H1 (cell line): ENCODE measurements around the gene RENBP. TPM values are rescaled to one million over a fixed set of nuclear protein-coding genes. Genes with fewer than 3 reads are reported as not detected.
A peak's percentile ranks its signal among the peaks of the same experiment; 100 is the strongest.

ENCODE experiments used
- CTCF ChIA-PET: fragments of 300-600 bp; sonication (Branson Sonifier 250); formaldehyde crosslinking; loops from one replicate; lab custom pipeline; 2021; ENCODE audit not compliant: partially characterized antibody; lab: Charles Lee
- POLR2A ChIA-PET: fragments of 300-600 bp; sonication (Branson Sonifier 250); formaldehyde crosslinking; loops from one replicate; lab custom pipeline; 2021; ENCODE audit warnings: inconsistent platforms; ENCODE audit not compliant: partially characterized antibody; lab: Charles Lee
- DNase-seq, 2 experiments: peaks; one replicate each; pipeline versions ENCODE4 v3.0.0 to v3.0.0-alpha.2; 2010 to 2022; ENCODE audit warnings: low spot score in 2 of 2, low read depth in 1 of 2, mixed read lengths in 1 of 2
- FAIRE-seq: peaks from 2 replicates; lab custom pipeline; 2011; peaks lifted over from hg19 to GRCh38; lab: Jason Lieb, UNC
- H2AFZ ChIP-seq: 2 replicates; pipeline ENCODE4 v1.8.1; 2012; ENCODE audit warnings: low read length, inconsistent platforms
- H2AK5ac ChIP-seq: 2 replicates; pipeline ENCODE4 v1.6.1; 2013; ENCODE audit warnings: low read depth, low read length
- H2BK120ac ChIP-seq: replicated peaks from 2 replicates; pipeline ENCODE3; 2013; ENCODE audit warnings: low read depth, low read length, inconsistent platforms
- H2BK12ac ChIP-seq: 2 replicates; pipeline ENCODE4 v1.6.1; 2013; ENCODE audit warnings: low read depth, low read length
- H2BK15ac ChIP-seq: 2 replicates; pipeline ENCODE4 v1.6.1; 2013; ENCODE audit warnings: low read length
- H2BK20ac ChIP-seq: 2 replicates; pipeline ENCODE4 v1.6.1; 2013; ENCODE audit warnings: low read length
- H2BK5ac ChIP-seq: 2 replicates; pipeline ENCODE4 v1.6.1; 2013; ENCODE audit warnings: low read depth, low read length
- H3K14ac ChIP-seq: 2 replicates; pipeline ENCODE4 v1.6.1; 2013; ENCODE audit warnings: inconsistent platforms; ENCODE audit not compliant: insufficient read length
- H3K18ac ChIP-seq: 2 replicates; pipeline ENCODE4 v1.6.1; 2013; ENCODE audit warnings: low read length; ENCODE audit errors: extremely low read depth
- H3K23ac ChIP-seq: 2 replicates; pipeline ENCODE4 v1.6.1; 2013; ENCODE audit warnings: inconsistent platforms; ENCODE audit not compliant: insufficient read length
- H3K23me2 ChIP-seq: 2 replicates; pipeline ENCODE4 v1.6.1; 2013; ENCODE audit warnings: low read depth, low read length
- H3K27ac ChIP-seq: 2 replicates; pipeline ENCODE4 v1.6.1; 2011; ENCODE audit warnings: low read depth, low read length, inconsistent platforms
- H3K27me3 ChIP-seq, 4 experiments: replicated peaks in 1 of 4; 1 replicate in 1 of 4; 2 replicates in 3 of 4; pipeline versions ENCODE4 v1.6.1 to v1.8.1; 2011 to 2013; ENCODE audit warnings: low read length in 3 of 4, mild to moderate bottlenecking in 3 of 4, inconsistent platforms in 2 of 4, mixed read lengths in 2 of 4, moderate library complexity in 1 of 4; ENCODE audit not compliant: control insufficient read depth in 3 of 4, insufficient read depth in 3 of 4; ENCODE audit errors: extremely low read depth in 1 of 4
- H3K36me3 ChIP-seq, 4 experiments: 2 replicates each; pipeline versions ENCODE4 v1.6.1 to v1.8.1; 2011 to 2013; ENCODE audit warnings: mild to moderate bottlenecking in 4 of 4, low read length in 3 of 4, moderate library complexity in 2 of 4, control low read depth in 1 of 4, inconsistent platforms in 1 of 4; ENCODE audit not compliant: insufficient read depth in 4 of 4, control insufficient read depth in 2 of 4
- H3K4ac ChIP-seq: replicated peaks from 2 replicates; pipeline ENCODE3; 2013; ENCODE audit warnings: low read length, low read depth, mixed read lengths, inconsistent platforms; ENCODE audit not compliant: insufficient read length
- H3K4me1 ChIP-seq, 4 experiments: replicated peaks in 1 of 4; 1 replicate in 1 of 4; 2 replicates in 3 of 4; pipeline versions ENCODE4 v1.6.1 to v1.8.1; 2011 to 2013; ENCODE audit warnings: low read length in 3 of 4, inconsistent platforms in 2 of 4, mixed read lengths in 1 of 4; ENCODE audit not compliant: insufficient read depth in 4 of 4, control insufficient read depth in 3 of 4
- H3K4me2 ChIP-seq, 2 experiments: 2 replicates each; pipeline versions ENCODE4 v1.6.1 to v1.8.1; 2011 to 2013; ENCODE audit warnings: low read depth in 2 of 2, low read length in 2 of 2, control low read depth in 1 of 2, inconsistent platforms in 1 of 2, mild to moderate bottlenecking in 1 of 2; ENCODE audit not compliant: insufficient read depth in 1 of 2
- H3K4me3 ChIP-seq, 4 experiments: fragments of 200-600, 300-600 bp in 1 of 4; sonication (generic), shearing (Covaris generic), sonication (Bioruptor Twin) in 1 of 4; 2 replicates each; pipeline versions ENCODE4 v1.5.1 to v1.8.1; 2011 to 2016; ENCODE audit warnings: low read length in 4 of 4, low read depth in 3 of 4, control low read depth in 2 of 4, inconsistent platforms in 2 of 4, mild to moderate bottlenecking in 2 of 4, mixed read lengths in 1 of 4, moderate library complexity in 1 of 4; ENCODE audit not compliant: insufficient read depth in 2 of 4; ENCODE audit errors: extremely low read depth in 1 of 4
- H3K56ac ChIP-seq: replicated peaks from 2 replicates; pipeline ENCODE3; 2013; ENCODE audit warnings: low read depth, mild to moderate bottlenecking, mixed read lengths, low read length, inconsistent platforms; ENCODE audit not compliant: insufficient read length
- H3K79me1 ChIP-seq: 2 replicates; pipeline ENCODE4 v1.6.1; 2013; ENCODE audit warnings: low read depth, low read length, control low read depth
- H3K79me2 ChIP-seq, 2 experiments: 2 replicates each; pipeline versions ENCODE4 v1.6.1 to v1.8.1; 2012 to 2013; ENCODE audit warnings: low read length in 2 of 2, mild to moderate bottlenecking in 2 of 2, inconsistent platforms in 1 of 2; ENCODE audit not compliant: insufficient read depth in 2 of 2, control insufficient read depth in 1 of 2
- H3K9ac ChIP-seq, 4 experiments: replicated peaks in 1 of 4; 1 replicate in 1 of 4; 2 replicates in 3 of 4; pipeline versions ENCODE4 v1.6.1 to v1.8.1; 2011 to 2013; ENCODE audit warnings: low read depth in 3 of 4, low read length in 3 of 4, control low read depth in 2 of 4, mild to moderate bottlenecking in 2 of 4, moderate library complexity in 2 of 4, inconsistent platforms in 1 of 4; ENCODE audit errors: extremely low read depth in 1 of 4
- H3K9me3 ChIP-seq, 2 experiments: 2 replicates each; pipeline versions ENCODE4 v1.6.1 to v1.8.1; 2012 to 2013; ENCODE audit warnings: mild to moderate bottlenecking in 2 of 2, moderate library complexity in 2 of 2, control low read depth in 1 of 2, inconsistent platforms in 1 of 2, low read depth in 1 of 2, low read length in 1 of 2, mixed read lengths in 1 of 2; ENCODE audit not compliant: insufficient read depth in 2 of 2
- H4K20me1 ChIP-seq, 2 experiments: replicated peaks in 1 of 2; 2 replicates each; pipeline versions ENCODE3 to v1.8.1; 2011 to 2013; ENCODE audit warnings: inconsistent platforms in 2 of 2, low read length in 2 of 2, mild to moderate bottlenecking in 1 of 2; ENCODE audit not compliant: insufficient read depth in 2 of 2, control insufficient read depth in 1 of 2
- H4K5ac ChIP-seq: 2 replicates; pipeline ENCODE4 v1.6.1; 2013; ENCODE audit warnings: low read length, low read depth, mixed read lengths, inconsistent platforms; ENCODE audit not compliant: insufficient read length
- H4K8ac ChIP-seq: 2 replicates; pipeline ENCODE4 v1.8.0; 2013; ENCODE audit warnings: mild to moderate bottlenecking, moderate library complexity, low read length, inconsistent platforms; ENCODE audit not compliant: insufficient read depth; ENCODE audit errors: extremely low read depth
- H4K91ac ChIP-seq: replicated peaks from 2 replicates; pipeline ENCODE3; 2013; ENCODE audit warnings: low read length, mixed read lengths, inconsistent platforms; ENCODE audit not compliant: insufficient read length
- CREB1 ChIP-seq: IDR thresholded peaks from 2 replicates; pipeline ENCODE4 v1.6.1; 2012; ENCODE audit warnings: inconsistent platforms
- E2F6 ChIP-seq: IDR thresholded peaks from 2 replicates; pipeline ENCODE4 v1.6.1; 2012; ENCODE audit warnings: inconsistent platforms
- JUN ChIP-seq: IDR thresholded peaks from 2 replicates; pipeline ENCODE4 v1.6.1; 2011; ENCODE audit warnings: low read depth, mild to moderate bottlenecking, improper control_type of control experiment, low read length
- KDM4A ChIP-seq: IDR thresholded peaks from one replicate; pipeline ENCODE4 v1.7.1; 2012; ENCODE audit warnings: low read depth, mild to moderate bottlenecking, moderate library complexity, low read length, inconsistent platforms; ENCODE audit not compliant: severe bottlenecking
- NRF1 ChIP-seq: IDR thresholded peaks from 2 replicates; pipeline ENCODE4 v1.6.1; 2011; ENCODE audit warnings: mild to moderate bottlenecking, low read depth, low read length, improper control_type of control experiment
- WGBS, 2 experiments: shearing (Covaris generic) in 1 of 2; methylation state at CpG; one replicate each; pipeline versions ENCODE4 v1.1.6 to v1.1.7; 2013 to 2015; ENCODE audit warnings: low lambda C conversion rate in 2 of 2, mixed read lengths in 2 of 2, inconsistent platforms in 1 of 2, low coverage in 1 of 2, missing lambda C conversion rate in 1 of 2; ENCODE audit not compliant: insufficient replicate concordance in 2 of 2, insufficient coverage in 1 of 2, insufficient read length in 1 of 2; ENCODE audit errors: extremely low coverage in 1 of 2, missing lambda C conversion rate in 1 of 2; 5-methylcytosine and 5-hydroxymethylcytosine counted together
- polyA plus RNA-seq, 7 experiments: library from polyadenylated mRNA; depleted of rRNA in 3 of 7; stranded (reverse) in 5 of 7; unstranded in 2 of 7; fragments of >200 nt in 5 of 7; fragments of 200-250 nt in 2 of 7; gene quantifications; 1 replicate in 5 of 7; 2 replicates in 1 of 7; 4 replicates in 1 of 7; pipeline versions ENCODE4 v1.2.1 to v1.2.3, GENCODE V29; 2011 to 2013; ENCODE audit warnings: missing spikeins in 2 of 7, mixed read lengths in 2 of 7
- total RNA-seq: library from RNA; stranded (reverse); fragmentation: NEBNext Ultra II Directional; extraction: Animal tissue kit (Norgen Biotek cat#: 25700); gene quantifications from 2 replicates; pipeline ENCODE4 v1.2.1, GENCODE V29; 2021

The RENBP gene
- total and polyA plus RNA-seq, 2 of the 8 experiments (the other 6 are each of a cell fraction or from before 2014, with no cell fraction given) = 12.4 to 21.8 TPM

- TF ChIP-seq JUN = no peak
- TF ChIP-seq NRF1 = no peak
- no peak for TF ChIP-seq CREB1
- no peak for TF ChIP-seq KDM4A
- TF ChIP-seq E2F6 = no peak
- H3K27ac ChIP-seq = no peak overlapping the region
- no peaks in the 10 kb centered on the region for H3K79me2 ChIP-seq
- H3K9me3 ChIP-seq = no peaks in the 10 kb centered on the region
- no peak overlapping the region for H3K18ac ChIP-seq
- peak overlapping the region in 1 of 4 experiments; percentile 51; a peak in 2 of 8 replicates for H3K4me3 ChIP-seq
- no peak overlapping the region for H3K23ac ChIP-seq
- no peak for FAIRE-seq
- no peak overlapping the region for H2BK20ac ChIP-seq
- CTCF ChIA-PET = interaction anchor here (0.6 to 11.1 kb wide), 6 partner anchors 9 to 190 kb away, joined by 3 to 272 read pairs (median 10); partner anchors contain the start of genes ARHGAP4, HCFC1, NAA10 and PLXNB3
- H3K9ac ChIP-seq = no peak overlapping the region
- no peak overlapping the region for H4K8ac ChIP-seq
- POLR2A ChIA-PET = interaction anchor here (0.7 to 18.9 kb wide), 8 partner anchors 10 to 117 kb away, joined by 3 to 231 read pairs (median 6); partner anchors contain the start of genes ARHGAP4, HCFC1 and NAA10
- H3K4ac ChIP-seq = no peak overlapping the region
- H2BK5ac ChIP-seq = no peak overlapping the region
- no peak for DNase-seq
- H3K36me3 ChIP-seq = peaks cover 3 to 7% (median 4%) of the 10 kb centered on the region in 4 experiments; a peak in 4 of 8 replicates
- no peak overlapping the region for H3K14ac ChIP-seq
- H3K27me3 ChIP-seq = no peaks in the 10 kb centered on the region
- no peak overlapping the region for H4K91ac ChIP-seq
- 65% methylated on average over 5 of the region's 6 CpGs; no CpG with 5 or more reads in 1 of the 2 experiments for WGBS, 2 experiments
- H2BK12ac ChIP-seq = no peak overlapping the region
- no peaks in the 10 kb centered on the region for H3K79me1 ChIP-seq
- no peak overlapping the region for H2AK5ac ChIP-seq
- peaks cover 2 to 15% (median 7%) of the 10 kb centered on the region in 4 experiments; a peak in 6 of 7 replicates for H3K4me1 ChIP-seq
- no peak overlapping the region for H2AFZ ChIP-seq
- H2BK15ac ChIP-seq = no peak overlapping the region
- H3K23me2 ChIP-seq = no peaks in the 10 kb centered on the region
- H3K4me2 ChIP-seq = peak overlapping the region in 1 of 2 experiments; percentile 51; a peak in 2 of 4 replicates
- no peak overlapping the region for H2BK120ac ChIP-seq
- no peak overlapping the region for H4K5ac ChIP-seq
- H3K56ac ChIP-seq = no peak overlapping the region
- peaks cover 0 to 1% of the 10 kb centered on the region in 2 experiments for H4K20me1 ChIP-seq
Measured at GRCh38 chrX:153944800-153945150, 332 bp upstream of the RENBP start.
